Neural progenitor cell (in vitro differentiated cells): ENCODE data around the gene SLC25A17. TPM values are rescaled to one million over a fixed set of nuclear protein-coding genes. Genes with fewer than 3 reads are reported as not detected.
A peak's percentile ranks its signal among the peaks of the same experiment; 100 is the strongest.

Source experiments
- DNase-seq: peaks from one replicate; pipeline ENCODE4 v3.0.0-alpha.2; 2016; ENCODE audit warnings: low spot score
- H2AFZ ChIP-seq: fragments of 200-600 bp; sonication (generic); replicated peaks from 2 replicates; pipeline ENCODE4 v1.6.1; 2016; ENCODE audit warnings: antibody characterized with exemption
- H3F3A ChIP-seq: fragments of 200-600 bp; sonication (generic); 2 replicates; pipeline ENCODE4 v1.6.1; 2016; ENCODE audit warnings: antibody characterized with exemption, low read depth
- H3K27ac ChIP-seq: fragments of 200-600 bp; sonication (generic); 2 replicates; pipeline ENCODE4 v1.5.1; 2016; ENCODE audit warnings: mild to moderate bottlenecking
- H3K27me3 ChIP-seq: fragments of 200-600 bp; sonication (generic); 2 replicates; pipeline ENCODE4 v1.6.1; 2016; ENCODE audit warnings: mild to moderate bottlenecking, moderate library complexity
- H3K36me3 ChIP-seq: fragments of 200-600 bp; sonication (generic); 2 replicates; pipeline ENCODE4 v1.5.1; 2016
- H3K4me1 ChIP-seq: fragments of 200-600 bp; sonication (generic); 2 replicates; pipeline ENCODE4 v1.6.1; 2016; ENCODE audit warnings: mixed run types
- H3K4me2 ChIP-seq: fragments of 200-600 bp; sonication (generic); 2 replicates; pipeline ENCODE4 v1.6.1; 2016
- H3K4me3 ChIP-seq: fragments of 200-600 bp; sonication (generic); 2 replicates; pipeline ENCODE4 v1.5.1; 2016
- H3K79me2 ChIP-seq: fragments of 200-600 bp; sonication (generic); 2 replicates; pipeline ENCODE4 v1.6.1; 2016; ENCODE audit warnings: low read depth
- H3K9ac ChIP-seq: fragments of 200-600 bp; sonication (generic); 2 replicates; pipeline ENCODE4 v1.6.1; 2016
- H3K9me3 ChIP-seq: fragments of 200-600 bp; sonication (generic); 2 replicates; pipeline ENCODE4 v1.5.1; 2016; ENCODE audit warnings: low read depth
- H4K20me1 ChIP-seq: fragments of 200-600 bp; sonication (generic); 2 replicates; pipeline ENCODE4 v1.6.1; 2016; ENCODE audit warnings: low read depth
- H3K27ac Mint-ChIP-seq: 3 replicates; pipeline ENCODE4 v1.8.0; 2021; ENCODE audit warnings: mixed read lengths
- H3K27me3 Mint-ChIP-seq: 2 replicates; pipeline ENCODE4 v1.8.0; 2022; ENCODE audit warnings: low read depth, mild to moderate bottlenecking, inconsistent platforms, moderate library complexity, mixed read lengths; ENCODE audit not compliant: insufficient read depth
- H3K36me3 Mint-ChIP-seq: 3 replicates; pipeline ENCODE4 v1.8.0; 2021; ENCODE audit warnings: mixed read lengths
- H3K4me1 Mint-ChIP-seq: 3 replicates; pipeline ENCODE4 v1.8.0; 2021; ENCODE audit warnings: mixed read lengths
- H3K4me3 Mint-ChIP-seq: 3 replicates; pipeline ENCODE4 v1.8.0; 2021; ENCODE audit warnings: mild to moderate bottlenecking, moderate library complexity, mixed read lengths
- H3K9me3 Mint-ChIP-seq: 3 replicates; pipeline ENCODE4 v1.8.0; 2020; ENCODE audit warnings: mixed read lengths
- EZH2 ChIP-seq: fragments of 200-600 bp; sonication (generic); IDR thresholded peaks from 2 replicates; pipeline ENCODE4 v1.6.1; 2017; ENCODE audit warnings: antibody characterized with exemption, mild to moderate bottlenecking, moderate library complexity
- EZH2phosphoT487 ChIP-seq: fragments of 200-600 bp; sonication (generic); IDR thresholded peaks from 2 replicates; pipeline ENCODE4 v1.6.1; 2017; ENCODE audit warnings: antibody characterized with exemption
- total RNA-seq: library from RNA; depleted of rRNA; stranded (reverse); fragments of >200 nt; gene quantifications from 2 replicates; pipeline ENCODE4 v1.2.3, GENCODE V29; 2015; ENCODE audit warnings: low replicate concordance
- TF ChIP-seq, protein P1 (sequence below): fragments of 200-600 bp; sonication (generic); IDR thresholded peaks from 2 replicates; pipeline ENCODE4 v1.5.1; 2017; ENCODE audit warnings: antibody characterized with exemption, mild to moderate bottlenecking

The SLC25A17 gene
- total RNA-seq, 1 donor from 2014 or later, result 31.7 TPM

DNA sequence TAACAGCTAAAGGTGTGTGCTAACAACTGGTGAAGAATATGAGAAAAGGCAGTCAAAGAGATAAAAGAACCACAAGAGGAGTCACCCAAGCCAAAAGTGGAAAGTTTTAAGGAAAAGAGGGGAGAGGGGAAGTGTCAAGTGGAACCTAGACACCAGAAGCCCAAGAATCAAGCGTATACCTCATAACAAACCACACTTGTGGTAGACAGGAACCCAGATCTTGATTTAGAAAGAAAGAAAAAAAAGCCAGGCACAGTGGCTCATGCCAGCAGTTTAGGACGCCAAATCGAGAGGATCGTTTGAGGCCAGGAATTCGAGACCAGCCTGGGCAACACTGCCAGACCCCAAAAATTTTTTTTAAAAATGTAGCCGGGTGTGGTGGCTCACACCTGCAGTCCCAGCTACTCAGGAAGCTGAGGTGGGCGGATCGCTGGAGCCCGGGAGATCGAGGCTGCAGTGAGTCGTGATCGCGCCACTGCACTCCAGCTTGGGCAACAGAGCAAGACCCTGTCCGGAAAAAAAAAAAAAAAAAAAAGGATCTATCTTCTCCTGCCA is 877 bp downstream of the SLC25A17 start:
- H3F3A ChIP-seq, result peaks cover 36% of the 10 kb centered on the region
- Mint-ChIP-seq H3K4me1 (peaks cover 27% of the 10 kb centered on the region), H3K36me3 (peaks cover 15% of the 10 kb centered on the region), H3K27ac (peak overlapping the region; percentile 92), H3K4me3 (peak overlapping the region; percentile 97), H3K9me3 (no peaks in the 10 kb centered on the region), H3K27me3 (no peaks in the 10 kb centered on the region)
- no peaks in the 10 kb centered on the region for H4K20me1 ChIP-seq
- peaks cover 56% of the 10 kb centered on the region for H3K79me2 ChIP-seq
- H3K4me2 ChIP-seq, result peak overlapping the region; percentile 78
- H3K9me3 ChIP-seq, result no peaks in the 10 kb centered on the region
- no peaks in the 10 kb centered on the region for H3K27me3 ChIP-seq
- H3K36me3 ChIP-seq, result no peaks in the 10 kb centered on the region
- no peak for DNase-seq
- peak overlapping the region; percentile 89 for H2AFZ ChIP-seq
- H3K27ac ChIP-seq, result no peak overlapping the region
- peak overlapping the region; percentile 73 for H3K4me3 ChIP-seq
- TF ChIP-seq EZH2, result no peak
- TF ChIP-seq, protein P1, sequence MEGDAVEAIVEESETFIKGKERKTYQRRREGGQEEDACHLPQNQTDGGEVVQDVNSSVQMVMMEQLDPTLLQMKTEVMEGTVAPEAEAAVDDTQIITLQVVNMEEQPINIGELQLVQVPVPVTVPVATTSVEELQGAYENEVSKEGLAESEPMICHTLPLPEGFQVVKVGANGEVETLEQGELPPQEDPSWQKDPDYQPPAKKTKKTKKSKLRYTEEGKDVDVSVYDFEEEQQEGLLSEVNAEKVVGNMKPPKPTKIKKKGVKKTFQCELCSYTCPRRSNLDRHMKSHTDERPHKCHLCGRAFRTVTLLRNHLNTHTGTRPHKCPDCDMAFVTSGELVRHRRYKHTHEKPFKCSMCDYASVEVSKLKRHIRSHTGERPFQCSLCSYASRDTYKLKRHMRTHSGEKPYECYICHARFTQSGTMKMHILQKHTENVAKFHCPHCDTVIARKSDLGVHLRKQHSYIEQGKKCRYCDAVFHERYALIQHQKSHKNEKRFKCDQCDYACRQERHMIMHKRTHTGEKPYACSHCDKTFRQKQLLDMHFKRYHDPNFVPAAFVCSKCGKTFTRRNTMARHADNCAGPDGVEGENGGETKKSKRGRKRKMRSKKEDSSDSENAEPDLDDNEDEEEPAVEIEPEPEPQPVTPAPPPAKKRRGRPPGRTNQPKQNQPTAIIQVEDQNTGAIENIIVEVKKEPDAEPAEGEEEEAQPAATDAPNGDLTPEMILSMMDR, result no peak
- no peak for TF ChIP-seq EZH2phosphoT487
- peaks cover 8% of the 10 kb centered on the region for H3K4me1 ChIP-seq
- H3K9ac ChIP-seq, result peak overlapping the region; percentile 48

GRCh38 chr22:40817737-40818136 is 1.4 kb downstream of the SLC25A17 start:
- H3K27ac ChIP-seq, result no peak overlapping the region

GRCh38 chr22:40813912-40814315 is 5.2 kb downstream of the SLC25A17 start:
- Mint-ChIP-seq H3K27ac (no peak overlapping the region), H3K4me3 (no peak overlapping the region)
- peaks cover 87% of the 10 kb centered on the region for H3K79me2 ChIP-seq

More at GRCh38 chr22:40817737-40818136, 1.4 kb downstream of the SLC25A17 start:
- Histone ChIP-seq H3K9ac (peak overlapping the region; percentile 23), H3K4me2 (peak overlapping the region; percentile 78), H3K9me3 (no peaks in the 10 kb centered on the region), H3K36me3 (no peaks in the 10 kb centered on the region), H3K79me2 (peaks cover 62% of the 10 kb centered on the region), H3K4me3 (peak overlapping the region; percentile 73), H3K27me3 (no peaks in the 10 kb centered on the region), H3K4me1 (peaks cover 8% of the 10 kb centered on the region), H4K20me1 (no peaks in the 10 kb centered on the region), H2AFZ (no peak overlapping the region), H3F3A (peaks cover 30% of the 10 kb centered on the region)
- Mint-ChIP-seq H3K4me1 (peaks cover 27% of the 10 kb centered on the region), H3K27ac (no peak overlapping the region), H3K36me3 (peaks cover 15% of the 10 kb centered on the region), H3K9me3 (no peaks in the 10 kb centered on the region), H3K27me3 (no peaks in the 10 kb centered on the region), H3K4me3 (peak overlapping the region; percentile 97)
- no peak for DNase-seq
- TF ChIP-seq, protein P1, result no peak
- TF ChIP-seq EZH2 (no peak), EZH2phosphoT487 (no peak)

More at GRCh38 chr22:40813912-40814315, 5.2 kb downstream of the SLC25A17 start:
- no peak overlapping the region for H2AFZ ChIP-seq
- H3K27me3 ChIP-seq, result no peaks in the 10 kb centered on the region
- H3K27ac ChIP-seq, result no peak overlapping the region
- H3K4me3 ChIP-seq, result no peak overlapping the region
- Mint-ChIP-seq H3K9me3 (no peaks in the 10 kb centered on the region), H3K4me1 (peaks cover 18% of the 10 kb centered on the region), H3K27me3 (no peaks in the 10 kb centered on the region), H3K36me3 (peaks cover 19% of the 10 kb centered on the region)
- no peak for DNase-seq
- TF ChIP-seq, protein P1, result no peak
- no peak for TF ChIP-seq EZH2phosphoT487
- TF ChIP-seq EZH2, result no peak
- no peak overlapping the region for H3K9ac ChIP-seq
- peaks cover 4% of the 10 kb centered on the region for H4K20me1 ChIP-seq
- no peaks in the 10 kb centered on the region for H3K36me3 ChIP-seq
- H3K9me3 ChIP-seq, result no peaks in the 10 kb centered on the region
- H3K4me1 ChIP-seq, result peaks cover 8% of the 10 kb centered on the region
- H3F3A ChIP-seq, result no peaks in the 10 kb centered on the region
- H3K4me2 ChIP-seq, result no peak overlapping the region
